ENCODE data around the gene MRGPRG.
"Not testable (repeated sequence)": the region's sequence is repeated elsewhere in the genome, so short reads cannot be mapped to it uniquely, and the experiment has no call there.

The MRGPRG gene, protein sequence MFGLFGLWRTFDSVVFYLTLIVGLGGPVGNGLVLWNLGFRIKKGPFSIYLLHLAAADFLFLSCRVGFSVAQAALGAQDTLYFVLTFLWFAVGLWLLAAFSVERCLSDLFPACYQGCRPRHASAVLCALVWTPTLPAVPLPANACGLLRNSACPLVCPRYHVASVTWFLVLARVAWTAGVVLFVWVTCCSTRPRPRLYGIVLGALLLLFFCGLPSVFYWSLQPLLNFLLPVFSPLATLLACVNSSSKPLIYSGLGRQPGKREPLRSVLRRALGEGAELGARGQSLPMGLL

DNA sequence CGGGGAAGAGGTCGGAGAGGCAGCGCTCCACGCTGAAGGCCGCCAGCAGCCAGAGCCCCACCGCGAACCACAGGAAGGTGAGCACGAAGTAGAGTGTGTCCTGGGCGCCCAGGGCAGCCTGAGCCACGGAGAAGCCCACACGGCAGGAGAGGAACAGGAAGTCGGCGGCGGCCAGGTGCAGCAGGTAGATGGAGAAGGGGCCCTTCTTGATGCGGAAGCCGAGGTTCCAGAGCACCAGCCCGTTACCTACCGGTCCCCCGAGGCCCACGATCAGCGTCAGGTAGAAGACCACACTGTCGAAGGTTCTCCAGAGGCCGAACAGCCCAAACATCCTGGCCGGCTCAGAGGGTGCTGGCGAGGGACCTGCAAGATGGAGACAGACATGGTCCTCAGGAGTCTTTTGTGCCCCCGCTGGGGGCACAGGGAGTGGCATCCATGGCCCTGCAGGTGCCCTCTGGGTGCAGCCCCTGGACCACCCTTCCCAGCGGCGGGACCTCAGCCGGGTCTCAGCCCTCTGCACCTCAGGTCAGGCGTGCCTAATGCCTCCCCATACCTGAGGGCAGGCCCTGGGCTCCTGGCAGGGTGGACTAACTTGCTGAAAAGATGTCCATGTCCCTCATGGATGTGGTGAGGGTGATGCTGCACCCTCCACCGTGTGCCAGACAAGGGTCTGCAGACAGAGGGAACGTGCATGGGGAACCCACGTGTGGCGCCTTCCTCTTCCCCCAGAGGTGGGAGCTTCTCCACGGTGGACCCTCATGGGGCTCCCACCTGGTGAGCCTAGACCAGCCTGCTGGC lies at the start of gene MRGPRG:
Gene MRGPRG (minus strand): TSS at position 331 of the 798 bp plus-strand sequence. CDS start 0 bp downstream, at position 331.
- no peak for DNase-seq (ENCODE audit: low spot score)

DNA sequence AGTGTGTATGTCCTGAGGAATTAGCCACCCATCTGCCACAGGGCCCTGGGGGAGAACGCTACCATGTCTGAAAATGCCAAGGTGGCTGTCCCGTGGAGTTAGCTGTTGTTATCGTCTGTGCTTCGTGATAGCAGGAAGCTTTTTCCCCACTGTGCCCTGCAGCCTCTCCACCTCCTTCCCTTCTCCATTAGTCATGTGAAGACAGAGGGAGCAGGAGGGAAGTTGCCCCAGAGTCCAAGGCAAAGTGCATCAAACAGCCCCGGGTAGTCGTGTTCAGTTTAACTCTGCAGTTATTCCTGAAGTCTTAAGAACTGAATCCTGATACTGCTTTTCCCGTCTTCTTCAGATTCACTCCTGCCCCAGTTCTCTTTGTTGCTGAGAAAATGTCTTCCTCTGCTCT lies 43.9 kb upstream of the MRGPRG start:
- not testable (repeated sequence) for DNase-seq (ENCODE audit: low spot score)

- DNase-seq (ENCODE audit: low spot score) = not testable (repeated sequence)
Observed at GRCh38 chr11:3261831-3262230, 43.2 kb upstream of the MRGPRG start.

GRCh38 chr11:3257509-3257908 lies 38.9 kb upstream of the MRGPRG start:
- DNase-seq (ENCODE audit: low spot score) = not testable (repeated sequence)

- DNase-seq (ENCODE audit: low spot score) = not testable (repeated sequence)
Observed at GRCh38 chr11:3255241-3255640, 36.6 kb upstream of the MRGPRG start.

GRCh38 chr11:3254773-3255172 lies 36.2 kb upstream of the MRGPRG start:
- not testable (repeated sequence) for DNase-seq (ENCODE audit: low spot score)

GRCh38 chr11:3245071-3245470 lies 26.5 kb upstream of the MRGPRG start:
- DNase-seq (ENCODE audit: low spot score) = no peak

DNA sequence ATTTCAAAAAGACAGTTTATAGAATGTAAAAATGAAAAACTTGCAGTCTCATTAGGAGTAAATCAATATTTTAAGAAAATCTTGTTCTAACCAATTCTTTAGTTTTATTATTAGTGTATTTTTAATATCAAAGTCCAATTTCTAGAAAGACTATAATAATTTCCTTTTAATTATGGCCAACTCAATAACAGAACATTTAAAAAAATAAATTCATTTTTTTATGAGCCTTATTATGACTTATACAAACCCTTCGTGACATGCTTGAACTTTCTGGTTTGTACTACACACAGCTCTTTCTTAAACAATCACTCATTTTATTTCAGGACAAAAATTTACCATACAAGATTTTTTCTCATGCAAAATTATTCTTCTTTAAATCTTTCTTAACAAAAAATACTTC lies 25.3 kb upstream of the MRGPRG start:
- DNase-seq (ENCODE audit: low spot score) = no peak

DNA sequence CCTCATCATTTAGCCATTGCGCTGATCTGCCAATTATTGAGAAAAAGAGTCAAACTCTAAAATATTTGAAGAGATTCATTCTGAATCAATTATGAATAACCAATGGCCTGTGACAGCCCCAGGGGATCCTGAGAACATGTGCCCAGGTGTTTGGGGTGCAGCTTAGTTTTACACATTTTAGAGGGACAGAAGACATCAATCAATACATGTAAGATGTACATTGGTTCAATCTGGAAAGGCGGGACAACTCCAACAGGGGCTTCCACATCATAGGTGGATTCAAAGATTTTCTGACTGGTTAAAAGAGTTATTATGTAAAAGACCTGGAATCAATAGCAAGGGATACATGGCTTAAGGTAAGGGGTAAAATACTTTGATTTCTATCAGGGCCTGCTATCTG lies 18.5 kb upstream of the MRGPRG start:
- no peak for DNase-seq (ENCODE audit: low spot score)

DNA sequence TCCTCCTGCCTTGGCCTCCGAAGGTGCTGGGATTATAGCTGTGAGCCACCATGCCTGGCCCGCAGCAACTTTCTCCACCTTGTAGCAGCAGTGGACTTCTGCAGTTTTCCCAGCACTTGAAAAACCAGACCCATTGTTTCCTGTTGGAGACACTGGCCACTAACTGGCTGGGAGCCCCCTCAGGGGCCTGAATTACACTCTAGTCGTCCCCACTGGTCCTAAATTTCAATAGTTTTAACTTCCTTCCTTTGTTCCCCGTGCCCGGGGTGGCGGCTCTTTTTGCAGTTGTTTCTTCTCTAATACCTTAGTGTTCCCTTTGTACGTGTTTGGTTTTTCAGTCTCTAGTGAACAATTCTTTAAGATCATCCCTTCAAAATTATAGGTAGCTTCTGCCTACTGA lies 16.2 kb upstream of the MRGPRG start:
- DNase-seq (ENCODE audit: low spot score) = no peak

DNA sequence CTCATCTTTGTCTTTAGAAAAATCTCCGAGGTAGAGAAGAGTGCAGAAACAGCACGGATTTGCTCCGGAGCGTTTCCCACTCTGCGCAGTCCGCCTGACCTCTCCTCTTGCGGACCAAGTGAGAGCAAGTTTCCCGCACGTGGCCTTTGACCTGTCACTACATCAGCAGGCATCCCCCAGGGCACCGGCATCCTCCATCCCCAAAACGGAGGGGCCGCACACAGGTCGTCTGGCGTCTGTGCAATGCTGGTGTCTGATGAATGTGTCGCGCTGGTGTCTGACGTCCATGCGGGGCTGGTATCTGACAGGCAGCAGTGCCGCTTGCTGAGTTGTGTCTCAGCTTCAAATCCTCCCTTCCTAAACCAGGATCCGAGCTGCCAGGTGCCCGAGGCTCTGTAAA lies 14.3 kb upstream of the MRGPRG start:
- DNase-seq (ENCODE audit: low spot score) = no peak

DNA sequence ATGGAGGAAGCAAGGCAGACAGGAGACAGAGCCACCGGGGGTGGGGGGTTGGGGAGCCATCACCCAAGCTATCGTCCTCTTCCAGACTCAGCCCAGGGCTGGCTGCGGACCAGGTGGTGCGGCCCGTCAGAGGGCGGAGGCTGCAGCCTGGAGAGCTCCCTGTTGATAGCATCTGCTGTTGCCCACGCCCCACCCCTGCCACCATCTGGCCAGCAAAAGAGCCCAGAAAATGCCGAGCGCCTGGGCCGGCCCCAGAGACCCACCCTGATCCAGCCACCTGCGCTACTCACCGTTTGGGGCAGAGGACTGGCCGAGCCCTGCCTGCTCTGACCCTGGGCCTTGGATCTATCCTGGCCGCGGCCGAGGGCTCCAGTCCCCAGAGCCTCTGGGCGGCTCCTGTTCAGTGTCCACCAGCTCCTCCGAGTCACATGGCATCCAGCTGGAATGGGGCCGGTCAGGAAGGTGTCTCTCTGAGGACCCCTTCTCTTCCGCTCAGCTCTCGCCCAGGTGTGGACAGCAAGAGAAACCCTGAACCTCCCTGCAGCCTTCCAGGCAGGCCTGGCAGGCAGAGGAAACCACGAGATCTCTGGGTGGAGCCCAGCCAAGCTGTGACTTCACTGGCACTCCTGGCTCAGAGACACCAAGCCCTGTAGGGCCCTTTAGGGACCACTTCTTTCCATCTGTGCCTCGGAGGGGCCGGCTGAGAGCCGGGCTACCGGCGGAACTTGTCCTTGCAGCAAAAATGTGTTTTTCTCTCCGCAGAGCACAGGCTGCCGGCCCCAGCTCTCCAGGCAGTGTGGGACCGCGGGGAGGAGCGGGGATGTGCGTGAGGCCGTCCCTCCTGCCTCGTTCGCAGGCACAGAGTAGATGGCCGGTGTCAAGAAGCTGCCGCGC lies 13.5 kb upstream of the MRGPRG start, which contains the start of gene MRGPRE:
Gene MRGPRE (minus strand): TSS at position 567 of the 894 bp plus-strand sequence. CDS start 3,618 bp downstream, outside the sequence.
- DNase-seq (ENCODE audit: low spot score) = no peak

DNA sequence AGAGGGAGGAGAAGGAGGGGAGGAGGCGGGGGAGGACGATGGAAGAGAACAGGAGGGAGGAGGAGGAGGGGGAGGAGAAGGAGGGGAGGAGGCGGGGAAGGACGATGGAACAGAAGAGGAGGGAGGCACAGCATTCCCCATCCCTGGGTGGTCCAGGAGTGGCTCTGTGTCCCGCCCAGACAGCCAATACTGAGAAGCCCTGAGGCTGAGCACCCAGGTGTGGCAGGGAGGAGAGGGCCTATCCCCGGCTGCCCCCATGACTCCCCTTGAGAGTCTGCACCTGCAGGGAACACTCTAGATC lies 12.9 kb upstream of the MRGPRG start:
- DNase-seq (ENCODE audit: low spot score) = no peak

DNA sequence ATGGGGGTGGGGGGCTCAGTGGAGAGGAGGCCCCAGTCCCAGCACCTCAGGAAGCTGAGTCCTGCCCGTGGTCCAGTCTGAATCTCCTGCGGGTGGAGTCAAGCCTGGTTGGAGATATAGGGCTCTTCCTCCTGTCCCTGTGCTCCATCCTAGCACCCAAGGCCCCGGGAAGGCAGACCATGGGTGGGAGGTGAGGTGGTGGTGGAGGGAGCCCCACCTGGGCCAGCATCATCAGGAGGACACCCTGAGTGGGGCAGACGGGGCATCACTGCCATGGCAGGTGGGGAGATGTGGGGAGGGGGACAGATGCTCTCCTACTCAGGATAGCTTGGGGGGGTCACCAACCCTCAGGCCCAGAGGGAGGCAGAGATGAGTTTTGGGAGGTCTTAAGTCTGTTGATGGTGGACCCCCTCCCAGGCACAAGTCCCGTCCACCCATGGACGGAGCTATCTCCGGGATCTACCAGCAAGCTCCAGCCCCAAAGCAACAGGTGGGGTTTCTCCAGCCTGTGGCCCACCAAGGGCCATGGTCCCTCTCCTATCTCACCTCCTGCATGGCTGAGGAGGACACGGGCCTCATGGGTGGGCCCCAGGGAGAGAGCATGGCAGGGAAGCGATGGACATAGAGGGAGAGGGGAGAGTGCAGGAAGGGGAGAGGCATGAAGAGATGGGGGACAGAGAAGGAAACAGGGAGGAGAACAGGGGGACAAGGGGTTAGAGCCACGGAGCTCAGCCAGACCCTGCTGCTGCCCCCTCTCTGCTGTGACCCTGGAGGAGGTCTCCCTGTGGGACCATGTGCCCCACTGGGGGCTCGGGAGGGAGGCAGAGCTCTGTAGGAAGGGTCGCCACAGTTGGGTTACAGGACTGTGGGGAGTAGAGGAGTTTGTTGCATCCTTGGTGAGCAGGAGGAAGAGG lies 12.3 kb upstream of the MRGPRG start:
- no peak for DNase-seq (ENCODE audit: low spot score)

DNA sequence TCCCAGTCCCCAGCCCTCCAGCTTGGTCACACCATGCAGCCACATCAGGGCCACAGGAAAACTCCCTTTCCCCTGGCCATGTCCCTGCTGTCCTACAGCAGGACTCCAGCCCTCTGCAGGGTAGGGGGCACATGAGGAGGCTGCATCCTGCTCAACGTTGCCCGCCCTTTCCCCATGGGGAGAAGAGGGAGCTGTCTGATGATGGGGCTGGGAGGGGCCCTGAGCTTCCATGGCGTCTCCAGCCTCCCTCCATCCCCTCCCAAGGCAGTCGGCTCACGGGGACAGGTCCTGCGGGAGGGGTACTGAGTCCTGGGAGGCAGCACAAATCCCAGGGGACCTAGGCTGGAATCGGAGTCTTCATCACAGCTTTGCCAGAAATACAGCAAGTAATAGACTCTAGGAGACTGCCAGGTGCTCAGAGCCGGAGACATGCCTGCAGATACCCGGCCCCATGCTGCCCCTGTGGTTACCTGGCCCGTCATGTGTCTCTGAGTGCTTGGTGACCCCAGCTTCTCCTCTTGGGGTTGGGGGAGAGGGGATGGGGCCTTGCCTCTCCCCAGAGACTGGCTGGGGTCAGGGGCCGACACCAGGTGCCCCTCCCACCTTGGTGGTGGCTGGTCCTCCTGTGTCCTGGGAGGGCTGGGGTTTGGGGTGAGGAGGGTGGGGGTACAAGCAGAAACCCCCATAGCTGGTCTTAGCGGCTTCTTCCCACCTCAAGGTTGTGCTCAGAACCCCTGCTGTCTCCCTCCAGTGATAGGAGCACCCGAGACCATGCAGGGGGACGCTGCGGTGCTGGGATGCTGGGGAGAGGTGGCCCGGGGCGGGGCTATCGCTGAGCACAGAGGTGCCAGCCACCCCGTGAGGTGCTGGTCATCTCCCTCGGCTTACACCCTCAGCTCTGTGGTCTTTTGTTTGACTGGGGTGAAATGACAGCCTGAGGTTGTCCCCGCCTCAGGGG lies 11.3 kb upstream of the MRGPRG start:
- no peak for DNase-seq (ENCODE audit: low spot score)

GRCh38 chr11:3228445-3228829 lies 9.8 kb upstream of the MRGPRG start:
- DNase-seq (ENCODE audit: low spot score) = no peak

GRCh38 chr11:3227568-3228444 lies 9.2 kb upstream of the MRGPRG start:
- DNase-seq (ENCODE audit: low spot score) = no peak

GRCh38 chr11:3226846-3227567 lies 8.4 kb upstream of the MRGPRG start:
- no peak for DNase-seq (ENCODE audit: low spot score)

Measured in LoVo (cell line).